K562 (cell line): ENCODE results near the gene SPDYE18. TPM values are rescaled to one million over a fixed set of nuclear protein-coding genes. Genes with fewer than 3 reads are reported as not detected.
A peak's percentile ranks its signal among the peaks of the same experiment; 100 is the strongest.
"Not testable (repeated sequence)": the region's sequence is repeated elsewhere in the genome, so short reads cannot be mapped to it uniquely, and the experiment has no call there.

Source experiments
- ATAC-seq: fragments of 200-7000 bp; cut with Tn5 transposase; 3 replicates; pipeline ENCODE4 v1.9.1; 2020; ENCODE audit warnings: moderate library complexity
- BruUV-seq: library from RNA; stranded (reverse); fragments of 400-500 nt; replicated peaks from 2 replicates; lab custom pipeline; 2021; lab: Mats Ljungman, UMichigan
- CTCF ChIA-PET: fragments of 300-600 bp; formaldehyde crosslinking; extraction: SDS; loops from one replicate; lab custom pipeline; 2021; ENCODE audit warnings: low intra/inter-chr PET ratio; lab: Yijun Ruan, JAX
- POLR2A ChIA-PET: fragments of 300-600, 350-650 bp; sonication (Branson Sonifier 250); formaldehyde crosslinking; extraction: SDS; loops from one replicate; lab custom pipeline; 2021; ENCODE audit warnings: antibody characterized with exemption, inconsistent platforms; lab: Yijun Ruan, JAX
- DNase-seq, 4 experiments: peaks; one replicate each; pipeline versions ENCODE4 v3.0.0 to v3.0.0-alpha.2; 2011 to 2018; ENCODE audit warnings: low spot score in 3 of 4, mixed read lengths in 3 of 4; ENCODE audit errors: extremely low read depth in 1 of 4
- FAIRE-seq: peaks from 2 replicates; lab custom pipeline; 2011; peaks lifted over from hg19 to GRCh38; lab: Jason Lieb, UNC
- H2AFZ ChIP-seq: 2 replicates; pipeline ENCODE4 v1.6.0; 2011; ENCODE audit warnings: low read depth, low read length, control low read depth, inconsistent platforms
- H3K27ac ChIP-seq: fragments of 200-600 bp; 3 replicates; pipeline ENCODE4 v1.8.0; 2011; ENCODE audit warnings: low read depth, mild to moderate bottlenecking, control low read depth, inconsistent platforms, low read length, moderate library complexity, mixed read lengths; ENCODE audit errors: extremely low read depth
- H3K27me3 ChIP-seq, 2 experiments: fragments of 300-600 bp in 1 of 2; 2 replicates in 1 of 2; 3 replicates in 1 of 2; pipeline versions ENCODE4 v1.6.0 to v1.8.0; 2011; ENCODE audit warnings: inconsistent platforms in 2 of 2, low read length in 2 of 2, mild to moderate bottlenecking in 1 of 2, mixed read lengths in 1 of 2, moderate library complexity in 1 of 2; ENCODE audit not compliant: control insufficient read depth in 2 of 2, insufficient read depth in 2 of 2
- H3K36me3 ChIP-seq: fragments of 300-600 bp; 3 replicates; pipeline ENCODE4 v1.8.0; 2011; ENCODE audit warnings: mild to moderate bottlenecking, low read length, inconsistent platforms; ENCODE audit not compliant: control insufficient read depth, insufficient read depth
- H3K4me1 ChIP-seq, 2 experiments: fragments of 200-600 bp in 1 of 2; replicated peaks in 1 of 2; 2 replicates in 1 of 2; 3 replicates in 1 of 2; pipeline versions ENCODE4 v1.5.1 to v1.8.0; 2011; ENCODE audit warnings: inconsistent platforms in 2 of 2, low read length in 2 of 2, mild to moderate bottlenecking in 1 of 2, mixed read lengths in 1 of 2, moderate library complexity in 1 of 2; ENCODE audit not compliant: control insufficient read depth in 2 of 2, insufficient read depth in 2 of 2
- H3K4me2 ChIP-seq: 2 replicates; pipeline ENCODE4 v1.6.1; 2011; ENCODE audit warnings: low read length, control low read depth, inconsistent platforms, mixed read lengths; ENCODE audit not compliant: insufficient read depth
- H3K4me3 ChIP-seq: fragments of 200-600 bp; sonication (generic), shearing (Covaris generic); 2 replicates; pipeline ENCODE4 v1.5.1; 2016; ENCODE audit warnings: control low read depth, inconsistent platforms
- H3K79me2 ChIP-seq: fragments of 200-600 bp; 3 replicates; pipeline ENCODE4 v1.8.0; 2011; ENCODE audit warnings: low read length, inconsistent platforms; ENCODE audit not compliant: control insufficient read depth, insufficient read depth
- H3K9ac ChIP-seq, 2 experiments: 2 replicates each; pipeline versions ENCODE4 v1.6.0 to v1.6.1; 2011; ENCODE audit warnings: low read depth in 2 of 2, low read length in 2 of 2, control low read depth in 1 of 2, inconsistent platforms in 1 of 2, mild to moderate bottlenecking in 1 of 2, mixed read lengths in 1 of 2; ENCODE audit not compliant: insufficient read depth in 1 of 2
- H3K9me1 ChIP-seq: one replicate; pipeline ENCODE4 v1.6.0; 2011; ENCODE audit warnings: inconsistent platforms, mild to moderate bottlenecking, low read length, moderate library complexity; ENCODE audit not compliant: control insufficient read depth, insufficient read depth
- H3K9me3 ChIP-seq: replicated peaks from 2 replicates; pipeline ENCODE4 v1.5.1; 2011; ENCODE audit warnings: low read depth, low read length, inconsistent platforms; ENCODE audit not compliant: control insufficient read depth, insufficient read depth
- H4K20me1 ChIP-seq: replicated peaks from 2 replicates; pipeline ENCODE4 v1.6.1; 2011; ENCODE audit warnings: low read length, inconsistent platforms, mixed read lengths; ENCODE audit not compliant: control insufficient read depth, insufficient read depth
- WGBS: fragments of 100-300 bp; shearing (Covaris generic); methylation state at CpG from one replicate; pipeline ENCODE4 v1.1.6; 2016; ENCODE audit warnings: low coverage, mixed read lengths; ENCODE audit not compliant: insufficient coverage; ENCODE audit errors: missing lambda C conversion rate; 5-methylcytosine and 5-hydroxymethylcytosine counted together
- in situ Hi-C: fragments of 300-500 bp; cut with MboI; formaldehyde crosslinking; loops from 4 replicates; pipeline ENCODE4 v1.15.0; 2018; ENCODE audit warnings: inconsistent platforms, mixed read lengths
- intact Hi-C: fragments of 100-400 bp; cut with micrococcal nuclease; formaldehyde crosslinking; loops from 2 replicates; pipeline ENCODE4 v1.14.2; 2022
- polyA plus RNA-seq, 8 experiments: library from polyadenylated mRNA; depleted of rRNA in 4 of 8; stranded (reverse) in 5 of 8; unstranded in 3 of 8; fragments of >200 nt; fragmentation: Nextera tagmentation in 2 of 8; fragmentation: Illumina TruSeq in 1 of 8; extraction: Ambion mirVana in 2 of 8; extraction: Trizol in 1 of 8; gene quantifications; 2 replicates each; pipeline versions ENCODE4 v1.2.1 to v1.2.3, GENCODE V29; 2011 to 2014; ENCODE audit warnings: inconsistent platforms in 1 of 8, missing spikeins in 1 of 8
- total RNA-seq, 7 experiments: library from RNA; depleted of rRNA in 6 of 7; stranded (reverse); fragments of >200 nt in 6 of 7; fragmentation: Illumina TruSeq in 2 of 7; extraction: Trizol in 2 of 7; gene quantifications; 2 replicates each; pipeline versions ENCODE4 v1.2.1 to v1.2.3, GENCODE V29; 2011 to 2021; ENCODE audit warnings: low replicate concordance in 1 of 7

SPDYE18 gene
- total and polyA plus RNA-seq, 9 of the 15 experiments (the other 6 are each of a cell fraction or from before 2014, with no cell fraction given): 0.16 to 0.44 (median 0.22) TPM; not detected in 3

DNA sequence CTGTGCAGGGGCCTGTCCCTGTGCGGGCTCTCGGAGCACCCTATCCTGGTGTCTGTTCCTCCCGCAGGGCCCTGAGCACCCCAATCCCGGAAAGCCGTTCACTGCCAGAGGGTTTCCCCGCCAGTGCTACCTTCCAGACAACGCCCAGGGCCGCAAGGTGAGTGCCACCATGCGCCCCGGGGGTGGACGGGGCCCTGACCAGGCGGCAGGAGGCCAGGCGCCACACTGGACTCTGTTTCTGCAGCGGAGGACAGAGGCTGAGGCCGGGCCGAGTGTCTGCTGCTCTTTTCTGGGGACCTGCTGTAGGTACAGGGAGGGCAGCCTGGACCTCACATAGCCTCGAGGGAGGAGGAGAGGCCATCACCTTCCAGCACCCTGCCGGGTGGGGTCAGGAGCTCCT, 58.2 kb downstream of the SPDYE18 start:
- H3K36me3 ChIP-seq, H3K27ac ChIP-seq, H3K9me1 ChIP-seq, H3K27me3 ChIP-seq, H3K4me1 ChIP-seq, BruUV-seq, ATAC-seq, H3K9me3 ChIP-seq, intact Hi-C loops, H2AFZ ChIP-seq, H3K4me3 ChIP-seq, H3K4me2 ChIP-seq, CTCF ChIA-PET, FAIRE-seq, POLR2A ChIA-PET, H3K9ac ChIP-seq, H3K79me2 ChIP-seq, H4K20me1 ChIP-seq, DNase-seq: not testable (repeated sequence)
- in situ Hi-C loops: loop anchor here (5.0 kb wide), 1 partner anchor 502 kb away; no protein-coding TSS in a partner anchor
- WGBS: 84% methylated on average over 8 of the region's 18 CpGs

DNA sequence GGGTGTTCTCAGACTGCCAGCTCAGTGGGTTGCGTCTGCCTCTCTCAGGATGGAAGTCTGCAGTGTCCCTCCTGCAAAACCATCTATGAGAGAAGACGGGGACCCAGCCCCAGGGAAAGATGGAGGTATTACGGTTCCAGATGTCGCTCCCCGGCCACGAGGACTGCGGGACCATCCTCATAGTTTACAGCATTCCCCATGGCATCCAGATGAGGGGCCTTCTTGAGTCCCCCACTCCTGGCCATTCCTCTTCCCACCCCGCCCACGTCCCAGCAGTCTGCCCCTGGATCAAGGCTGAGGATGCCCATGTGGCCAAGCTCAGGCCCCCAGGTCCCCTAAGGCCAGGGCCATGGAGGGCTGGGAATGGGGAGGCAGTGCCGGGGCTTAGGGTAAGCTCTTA, 59.1 kb downstream of the SPDYE18 start:
- FAIRE-seq, H3K4me2 ChIP-seq: not testable (repeated sequence)

DNA sequence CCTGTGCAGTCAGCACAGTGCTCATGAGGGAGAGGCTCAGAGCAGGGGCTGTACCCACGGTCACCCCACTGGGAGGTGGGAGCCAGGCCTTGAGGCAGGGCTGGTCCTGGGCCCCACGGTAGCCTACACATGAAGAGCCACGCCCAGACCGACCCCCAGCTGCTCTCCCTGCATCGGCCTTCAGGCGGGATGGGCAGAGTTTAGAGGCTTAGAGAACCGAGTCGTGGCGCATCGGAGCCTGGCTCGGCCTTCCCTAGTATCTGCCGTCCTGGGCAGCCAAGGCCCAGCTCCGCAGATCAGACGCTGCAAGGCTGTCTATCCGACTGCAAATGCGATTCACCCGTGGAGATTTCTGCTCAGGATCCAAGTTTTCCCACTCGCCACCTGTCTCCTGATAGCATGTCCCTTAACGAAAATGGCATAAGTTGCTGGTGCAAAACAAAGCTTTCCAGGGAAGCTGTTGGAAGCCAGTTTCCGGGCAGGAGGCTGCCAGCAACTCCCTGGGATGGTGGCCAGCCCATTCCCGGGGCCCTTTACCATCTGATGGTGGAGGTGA, 59.6 kb downstream of the SPDYE18 start:
- H2AFZ ChIP-seq, H3K4me1 ChIP-seq, H3K27ac ChIP-seq, H3K4me2 ChIP-seq, H3K36me3 ChIP-seq, H3K9me3 ChIP-seq, H4K20me1 ChIP-seq, H3K27me3 ChIP-seq, H3K79me2 ChIP-seq, ATAC-seq, CTCF ChIA-PET, H3K9ac ChIP-seq, H3K9me1 ChIP-seq, POLR2A ChIA-PET, DNase-seq, intact Hi-C loops, FAIRE-seq, H3K4me3 ChIP-seq, BruUV-seq: not testable (repeated sequence)
- WGBS: 79% methylated on average over 12 of the region's 21 CpGs
- in situ Hi-C loops: loop anchor here (5.0 kb wide), 1 partner anchor 500 kb away; no protein-coding TSS in a partner anchor

More for the DNA sequence above, 59.1 kb downstream of the SPDYE18 start:
- H3K79me2 ChIP-seq, CTCF ChIA-PET, H3K27ac ChIP-seq, BruUV-seq, H3K9me3 ChIP-seq, H3K27me3 ChIP-seq, H3K4me1 ChIP-seq, H3K4me3 ChIP-seq, H3K9me1 ChIP-seq, H4K20me1 ChIP-seq, H3K36me3 ChIP-seq, ATAC-seq, POLR2A ChIA-PET, H2AFZ ChIP-seq, intact Hi-C loops, H3K9ac ChIP-seq: not testable (repeated sequence)
- in situ Hi-C loops: loop anchor here (5.0 kb wide), 1 partner anchor 501 kb away; no protein-coding TSS in a partner anchor
- DNase-seq: peak in 1 of 4 experiments; percentile 4
- WGBS: 91% methylated on average over 9 of the region's 10 CpGs

DNA sequence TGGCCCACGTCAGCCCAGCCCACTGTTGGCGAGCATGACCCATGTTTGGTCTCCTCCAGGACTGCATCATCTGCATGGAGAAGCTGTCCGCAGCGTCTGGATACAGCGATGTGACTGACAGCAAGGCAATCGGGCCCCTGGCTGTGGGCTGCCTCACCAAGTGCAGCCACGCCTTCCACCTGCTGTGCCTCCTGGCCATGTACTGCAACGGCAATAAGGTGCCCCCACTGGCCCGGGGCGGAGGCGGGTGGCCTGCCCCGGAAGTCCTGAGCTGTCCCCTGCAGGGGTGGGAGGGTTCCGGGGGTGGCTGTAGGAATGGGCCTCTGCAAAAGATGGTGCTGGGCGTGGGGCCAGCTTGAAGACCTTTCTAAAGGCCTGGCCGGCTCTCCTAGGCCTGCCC, 60.3 kb downstream of the SPDYE18 start:
- H4K20me1 ChIP-seq, H3K9me3 ChIP-seq, ATAC-seq, H3K27me3 ChIP-seq, H3K36me3 ChIP-seq, BruUV-seq, FAIRE-seq, H3K27ac ChIP-seq, POLR2A ChIA-PET, DNase-seq, intact Hi-C loops, H3K4me2 ChIP-seq, CTCF ChIA-PET, H3K9ac ChIP-seq, H3K4me3 ChIP-seq, H3K9me1 ChIP-seq, H3K79me2 ChIP-seq, H2AFZ ChIP-seq: not testable (repeated sequence)
- peaks cover 0 to 11% of the 10 kb centered on the region in 2 experiments; a peak in 2 of 5 replicates for H3K4me1 ChIP-seq
- in situ Hi-C loops: loop anchor here (5.0 kb wide), 1 partner anchor 500 kb away; no protein-coding TSS in a partner anchor
- WGBS: 58% methylated on average over 12 of the region's 15 CpGs
